Breast epithelium (tissue), 3 donors: Measurements from ENCODE around the gene BAZ2B.

Experiments used
- POLR2A ChIP-seq: fragments of 450-650 bp; IDR thresholded peaks from one replicate; pipeline ENCODE4 v1.6.1; 2016; ENCODE audit warnings: antibody characterized with exemption, mild to moderate bottlenecking, moderate library complexity
- POLR2AphosphoS5 ChIP-seq, 3 donors: sonication (generic); formaldehyde crosslinking; IDR thresholded peaks; one replicate each; pipeline ENCODE4 v1.6.1; 2017; ENCODE audit warnings: antibody characterized with exemption in 3 of 3
- TF ChIP-seq, protein P1 (sequence below), 3 donors: fragments of 450-650 bp; IDR thresholded peaks; one replicate each; pipeline ENCODE4 v1.5.1; 2016 to 2017; ENCODE audit warnings: antibody characterized with exemption in 3 of 3, mild to moderate bottlenecking in 3 of 3, moderate library complexity in 3 of 3

DNA sequence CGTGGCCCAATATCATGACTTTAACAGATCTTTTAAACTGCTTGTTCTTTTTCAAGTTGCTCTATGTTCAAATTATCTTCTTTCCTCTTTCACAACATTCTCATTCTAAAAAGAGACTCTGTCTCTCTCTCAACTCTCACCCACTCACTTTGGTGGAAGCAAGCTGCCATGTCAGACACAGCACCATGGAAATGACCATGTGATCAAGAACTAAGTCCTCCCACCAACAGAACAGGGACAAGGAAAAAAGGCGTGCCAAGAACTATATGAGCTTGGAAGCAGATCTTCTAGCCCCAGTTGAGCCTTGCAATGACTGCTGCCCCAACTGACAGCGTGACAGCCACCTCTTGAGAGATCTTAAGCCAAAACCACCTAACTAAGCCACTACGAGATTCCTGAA lies 23.9 kb downstream of the BAZ2B start:
- TF ChIP-seq, protein P1, sequence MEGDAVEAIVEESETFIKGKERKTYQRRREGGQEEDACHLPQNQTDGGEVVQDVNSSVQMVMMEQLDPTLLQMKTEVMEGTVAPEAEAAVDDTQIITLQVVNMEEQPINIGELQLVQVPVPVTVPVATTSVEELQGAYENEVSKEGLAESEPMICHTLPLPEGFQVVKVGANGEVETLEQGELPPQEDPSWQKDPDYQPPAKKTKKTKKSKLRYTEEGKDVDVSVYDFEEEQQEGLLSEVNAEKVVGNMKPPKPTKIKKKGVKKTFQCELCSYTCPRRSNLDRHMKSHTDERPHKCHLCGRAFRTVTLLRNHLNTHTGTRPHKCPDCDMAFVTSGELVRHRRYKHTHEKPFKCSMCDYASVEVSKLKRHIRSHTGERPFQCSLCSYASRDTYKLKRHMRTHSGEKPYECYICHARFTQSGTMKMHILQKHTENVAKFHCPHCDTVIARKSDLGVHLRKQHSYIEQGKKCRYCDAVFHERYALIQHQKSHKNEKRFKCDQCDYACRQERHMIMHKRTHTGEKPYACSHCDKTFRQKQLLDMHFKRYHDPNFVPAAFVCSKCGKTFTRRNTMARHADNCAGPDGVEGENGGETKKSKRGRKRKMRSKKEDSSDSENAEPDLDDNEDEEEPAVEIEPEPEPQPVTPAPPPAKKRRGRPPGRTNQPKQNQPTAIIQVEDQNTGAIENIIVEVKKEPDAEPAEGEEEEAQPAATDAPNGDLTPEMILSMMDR (IDR thresholded peaks at IDR 0.05), result no peak
- TF ChIP-seq POLR2A (no peak), POLR2AphosphoS5 (IDR thresholded peaks at IDR 0.05) (no peak)
